ENCODE measurements around the gene CLCA1. TPM values are rescaled to one million over a fixed set of nuclear protein-coding genes. Genes with fewer than 3 reads are reported as not detected.
A peak's percentile ranks its signal among the peaks of the same experiment; 100 is the strongest.

CLCA1 gene, protein sequence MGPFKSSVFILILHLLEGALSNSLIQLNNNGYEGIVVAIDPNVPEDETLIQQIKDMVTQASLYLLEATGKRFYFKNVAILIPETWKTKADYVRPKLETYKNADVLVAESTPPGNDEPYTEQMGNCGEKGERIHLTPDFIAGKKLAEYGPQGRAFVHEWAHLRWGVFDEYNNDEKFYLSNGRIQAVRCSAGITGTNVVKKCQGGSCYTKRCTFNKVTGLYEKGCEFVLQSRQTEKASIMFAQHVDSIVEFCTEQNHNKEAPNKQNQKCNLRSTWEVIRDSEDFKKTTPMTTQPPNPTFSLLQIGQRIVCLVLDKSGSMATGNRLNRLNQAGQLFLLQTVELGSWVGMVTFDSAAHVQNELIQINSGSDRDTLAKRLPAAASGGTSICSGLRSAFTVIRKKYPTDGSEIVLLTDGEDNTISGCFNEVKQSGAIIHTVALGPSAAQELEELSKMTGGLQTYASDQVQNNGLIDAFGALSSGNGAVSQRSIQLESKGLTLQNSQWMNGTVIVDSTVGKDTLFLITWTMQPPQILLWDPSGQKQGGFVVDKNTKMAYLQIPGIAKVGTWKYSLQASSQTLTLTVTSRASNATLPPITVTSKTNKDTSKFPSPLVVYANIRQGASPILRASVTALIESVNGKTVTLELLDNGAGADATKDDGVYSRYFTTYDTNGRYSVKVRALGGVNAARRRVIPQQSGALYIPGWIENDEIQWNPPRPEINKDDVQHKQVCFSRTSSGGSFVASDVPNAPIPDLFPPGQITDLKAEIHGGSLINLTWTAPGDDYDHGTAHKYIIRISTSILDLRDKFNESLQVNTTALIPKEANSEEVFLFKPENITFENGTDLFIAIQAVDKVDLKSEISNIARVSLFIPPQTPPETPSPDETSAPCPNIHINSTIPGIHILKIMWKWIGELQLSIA
- total RNA-seq, result not detected

DNA sequence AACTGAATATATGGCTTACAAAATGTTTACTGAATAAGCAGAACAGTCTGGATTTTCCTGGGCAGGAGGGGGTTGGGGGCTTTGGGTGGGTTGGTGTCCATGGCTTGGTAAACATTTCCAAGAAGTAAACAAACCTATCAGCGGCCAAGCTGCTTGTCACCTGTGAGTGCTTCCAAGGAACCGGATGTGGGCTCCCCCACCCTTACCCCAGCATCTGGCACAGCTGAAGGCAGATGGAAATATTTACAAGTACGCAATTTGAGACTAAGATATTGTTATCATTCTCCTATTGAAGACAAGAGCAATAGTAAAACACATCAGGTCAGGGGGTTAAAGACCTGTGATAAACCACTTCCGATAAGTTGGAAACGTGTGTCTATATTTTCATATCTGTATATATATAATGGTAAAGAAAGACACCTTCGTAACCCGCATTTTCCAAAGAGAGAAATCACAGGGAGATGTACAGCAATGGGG lies at the start of gene CLCA1:
Gene CLCA1, plus strand, starts transcription at position 427 of the 477 bp plus-strand sequence. Its CDS starts 45 bp downstream, at position 472.
- no peaks in the 10 kb centered on the region for H3K9me3 ChIP-seq
- no peak within 1 kb of the TSS for H3K4me3 ChIP-seq
- no peak within 1 kb of the TSS for H3K27ac ChIP-seq
- TF ChIP-seq POLR2A (IDR thresholded peaks at IDR 0.05), result no peak
- TF ChIP-seq, protein P1, sequence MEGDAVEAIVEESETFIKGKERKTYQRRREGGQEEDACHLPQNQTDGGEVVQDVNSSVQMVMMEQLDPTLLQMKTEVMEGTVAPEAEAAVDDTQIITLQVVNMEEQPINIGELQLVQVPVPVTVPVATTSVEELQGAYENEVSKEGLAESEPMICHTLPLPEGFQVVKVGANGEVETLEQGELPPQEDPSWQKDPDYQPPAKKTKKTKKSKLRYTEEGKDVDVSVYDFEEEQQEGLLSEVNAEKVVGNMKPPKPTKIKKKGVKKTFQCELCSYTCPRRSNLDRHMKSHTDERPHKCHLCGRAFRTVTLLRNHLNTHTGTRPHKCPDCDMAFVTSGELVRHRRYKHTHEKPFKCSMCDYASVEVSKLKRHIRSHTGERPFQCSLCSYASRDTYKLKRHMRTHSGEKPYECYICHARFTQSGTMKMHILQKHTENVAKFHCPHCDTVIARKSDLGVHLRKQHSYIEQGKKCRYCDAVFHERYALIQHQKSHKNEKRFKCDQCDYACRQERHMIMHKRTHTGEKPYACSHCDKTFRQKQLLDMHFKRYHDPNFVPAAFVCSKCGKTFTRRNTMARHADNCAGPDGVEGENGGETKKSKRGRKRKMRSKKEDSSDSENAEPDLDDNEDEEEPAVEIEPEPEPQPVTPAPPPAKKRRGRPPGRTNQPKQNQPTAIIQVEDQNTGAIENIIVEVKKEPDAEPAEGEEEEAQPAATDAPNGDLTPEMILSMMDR (IDR thresholded peaks at IDR 0.05), result no peak
- no peaks in the 10 kb centered on the region for H3K4me1 ChIP-seq
- H3K36me3 ChIP-seq (replicated peaks in 1 of 2; ENCODE audit: insufficient read depth in 1 of 2, low read depth in 2 of 2), result no peaks in the 10 kb centered on the region
- no peaks in the 10 kb centered on the region for H3K27me3 ChIP-seq
- DNase-seq (no peak), ATAC-seq (no peak)
- 53 to 60% methylated on average over 7 of the region's 7 CpGs for WGBS, 2 donors
- intact Hi-C loops (cut with DNase I), result no loop called here

DNA sequence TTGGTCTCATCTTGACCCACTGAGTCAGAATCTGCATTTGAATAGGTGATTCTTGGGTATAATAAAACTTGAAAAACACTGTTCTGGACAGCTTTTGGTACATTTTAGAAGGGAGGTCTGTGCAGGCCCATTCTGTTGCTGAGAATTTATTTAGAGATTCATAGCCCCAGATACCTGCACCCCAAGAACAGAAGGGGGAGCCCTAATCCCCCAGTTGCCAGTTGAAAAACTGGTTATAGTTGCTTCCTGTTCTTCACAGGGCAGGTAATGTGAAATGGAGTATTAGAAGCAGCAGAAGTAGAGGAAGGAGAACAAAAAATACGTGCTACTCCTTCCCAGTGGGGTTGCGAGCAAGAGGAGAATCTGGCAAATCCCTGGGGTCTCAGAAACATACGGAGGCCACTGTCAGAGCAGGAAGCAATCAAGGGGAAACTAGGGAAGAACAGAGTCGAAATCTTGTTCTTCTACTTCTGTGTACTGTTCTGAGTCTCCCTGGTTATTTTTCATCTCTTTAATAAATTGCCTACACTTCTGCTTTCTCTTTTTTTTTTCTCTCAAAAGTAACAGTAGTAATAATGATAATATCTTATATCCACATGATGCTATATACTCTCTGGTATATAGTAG lies 49.3 kb upstream of the CLCA1 start:
- no peak overlapping the region for H3K4me3 ChIP-seq
- DNase-seq (peak in 1 of 4 donors; percentile 34), ATAC-seq (peak; percentile 75)
- TF ChIP-seq POLR2A (IDR thresholded peaks at IDR 0.05), result no peak
- TF ChIP-seq, protein P1 (IDR thresholded peaks at IDR 0.05), result peak in 4 of 7 experiments; percentile 25 to 35 (median 30)
- WGBS, 2 donors, result 34 to 45% methylated on average over 4 of the region's 4 CpGs
- no peaks in the 10 kb centered on the region for H3K27me3 ChIP-seq
- no peaks in the 10 kb centered on the region for H3K9me3 ChIP-seq
- H3K4me1 ChIP-seq, result no peaks in the 10 kb centered on the region
- H3K27ac ChIP-seq, result no peak overlapping the region
- intact Hi-C loops (cut with DNase I), result no loop called here
- no peaks in the 10 kb centered on the region for H3K36me3 ChIP-seq (replicated peaks in 1 of 2; ENCODE audit: insufficient read depth in 1 of 2, low read depth in 2 of 2)

DNA sequence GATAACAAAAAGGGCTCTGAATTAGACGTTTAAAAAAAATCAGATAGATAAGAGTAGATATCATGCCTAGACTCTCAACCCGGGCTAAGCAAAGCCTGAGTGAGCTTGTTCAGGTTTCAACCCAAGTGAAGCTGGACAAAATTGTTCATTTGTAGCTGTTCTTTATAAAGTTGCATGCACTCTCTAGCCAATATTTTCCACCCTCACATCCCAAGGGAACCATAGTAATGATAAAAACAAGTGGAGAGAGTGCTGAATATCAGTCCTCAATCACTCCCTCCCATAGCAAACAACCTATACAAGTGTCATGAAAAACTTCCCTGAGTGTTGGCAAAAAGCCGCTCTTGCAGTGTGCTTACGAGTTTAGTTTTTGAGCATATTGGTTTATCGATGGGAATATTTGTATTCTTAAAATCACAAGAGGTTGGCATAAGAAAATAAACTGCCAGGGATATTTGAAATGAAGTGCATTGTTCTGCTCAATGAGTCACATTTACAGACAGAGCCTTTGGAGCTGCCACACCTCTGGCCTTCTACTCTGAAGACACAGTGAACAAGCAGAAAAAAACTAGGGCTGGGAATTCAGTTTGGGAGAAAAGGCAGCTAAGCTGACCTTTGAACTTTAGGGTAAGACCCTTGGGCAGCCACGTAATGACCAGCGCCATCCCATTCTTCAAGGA lies 47.0 kb upstream of the CLCA1 start:
- intact Hi-C loops (cut with DNase I), result no loop called here
- no peaks in the 10 kb centered on the region for H3K27me3 ChIP-seq
- no peak overlapping the region for H3K4me3 ChIP-seq
- no peaks in the 10 kb centered on the region for H3K9me3 ChIP-seq
- no peaks in the 10 kb centered on the region for H3K4me1 ChIP-seq
- DNase-seq (no peak), ATAC-seq (no peak)
- no peak for TF ChIP-seq POLR2A (IDR thresholded peaks at IDR 0.05)
- TF ChIP-seq, protein P1 (IDR thresholded peaks at IDR 0.05), result no peak
- WGBS, 2 donors, result 63 to 67% methylated on average over 7 of the region's 7 CpGs
- H3K36me3 ChIP-seq (replicated peaks in 1 of 2; ENCODE audit: insufficient read depth in 1 of 2, low read depth in 2 of 2), result no peaks in the 10 kb centered on the region
- no peak overlapping the region for H3K27ac ChIP-seq

DNA sequence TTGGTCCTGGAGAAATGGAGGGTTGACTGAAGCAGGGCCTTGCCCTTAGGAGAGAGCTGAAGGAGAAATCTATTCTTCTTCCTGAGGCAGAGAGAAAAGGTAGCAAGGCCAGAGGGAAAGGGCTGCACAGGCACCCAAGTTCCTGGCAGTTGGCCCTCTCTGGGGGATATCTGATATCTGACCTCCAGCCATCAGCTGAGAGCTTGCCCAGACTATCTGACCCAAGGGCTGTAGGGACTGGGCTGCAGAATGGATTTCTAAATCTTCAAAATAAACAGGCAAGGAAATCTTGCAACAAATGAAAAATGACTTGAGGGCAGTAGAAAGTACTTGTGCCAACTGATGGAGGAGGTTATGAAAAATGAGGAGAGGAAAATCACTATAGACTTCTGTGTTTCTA lies 45.3 kb upstream of the CLCA1 start:
- no peaks in the 10 kb centered on the region for H3K27me3 ChIP-seq
- ATAC-seq (no peak), DNase-seq (no peak)
- TF ChIP-seq, protein P1 (IDR thresholded peaks at IDR 0.05), result no peak
- TF ChIP-seq POLR2A (IDR thresholded peaks at IDR 0.05), result no peak
- no peaks in the 10 kb centered on the region for H3K36me3 ChIP-seq (replicated peaks in 1 of 2; ENCODE audit: insufficient read depth in 1 of 2, low read depth in 2 of 2)
- H3K4me1 ChIP-seq, result no peaks in the 10 kb centered on the region
- no peaks in the 10 kb centered on the region for H3K9me3 ChIP-seq
- intact Hi-C loops (cut with DNase I), result no loop called here
- no peak overlapping the region for H3K27ac ChIP-seq
- H3K4me3 ChIP-seq, result no peak overlapping the region
